AG04450 (cell line): Measurements from ENCODE around the gene RNPEPL1. TPM values are rescaled to one million over a fixed set of nuclear protein-coding genes. Genes with fewer than 3 reads are reported as not detected.

Source experiments
- CTCF ChIA-PET: fragments of 300-600, 350-600 bp; formaldehyde crosslinking; extraction: SDS; loops from one replicate; lab custom pipeline; 2022; ENCODE audit warnings: antibody characterized with exemption, inconsistent platforms; lab: Charles Lee
- POLR2A ChIA-PET: fragments of 350-600 bp; formaldehyde crosslinking; extraction: SDS; loops from one replicate; lab custom pipeline; 2021; ENCODE audit warnings: antibody characterized with exemption, inconsistent platforms; lab: Yijun Ruan, JAX
- DNase-seq: peaks from one replicate; pipeline ENCODE4 v3.0.0-alpha.2; 2011; ENCODE audit warnings: low read depth, low spot score
- H3K27ac ChIP-seq: one replicate; pipeline ENCODE4 v1.5.1; 2012; ENCODE audit warnings: low read depth, low read length, control low read depth
- H3K27me3 ChIP-seq: one replicate; pipeline ENCODE4 v1.6.0; 2012; ENCODE audit warnings: low read length; ENCODE audit not compliant: control insufficient read depth, insufficient read depth
- H3K4me3 ChIP-seq: 2 replicates; pipeline ENCODE4 v1.5.1; 2011; ENCODE audit warnings: mild to moderate bottlenecking, low read depth, low read length, control low read depth
- H3K9me3 ChIP-seq: 2 replicates; pipeline ENCODE4 v1.5.1; 2012; ENCODE audit warnings: low read length; ENCODE audit not compliant: control insufficient read depth, insufficient read depth
- polyA plus RNA-seq: library from polyadenylated mRNA; depleted of rRNA; stranded (reverse); fragments of >200 nt; gene quantifications from 2 replicates; pipeline ENCODE4 v1.2.3, GENCODE V29; 2011
- TF ChIP-seq, protein P1 (sequence below): IDR thresholded peaks from 2 replicates; pipeline ENCODE4 v1.5.1; 2011; ENCODE audit warnings: low read depth, low read length, control low read depth, inconsistent platforms

The RNPEPL1 gene
- polyA plus RNA-seq, 1 experiment: 7.2 TPM

DNA sequence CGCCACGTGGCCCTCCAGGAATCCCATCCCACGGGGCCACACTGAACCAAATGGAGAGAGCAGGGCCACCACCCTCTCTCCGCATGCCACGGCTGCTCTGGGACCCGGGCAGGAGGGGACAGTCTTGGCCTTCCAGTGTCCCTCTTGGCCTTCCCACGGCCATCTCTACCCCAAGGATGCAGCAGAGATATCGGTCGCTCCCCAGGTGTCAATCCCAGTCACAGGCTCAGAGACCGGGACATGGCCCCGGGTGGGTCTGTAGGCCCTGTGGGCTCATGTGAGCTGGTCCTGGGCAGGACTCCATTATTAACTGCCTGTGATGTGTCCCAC, 33.5 kb downstream of the RNPEPL1 start:
- TF ChIP-seq, protein P1, sequence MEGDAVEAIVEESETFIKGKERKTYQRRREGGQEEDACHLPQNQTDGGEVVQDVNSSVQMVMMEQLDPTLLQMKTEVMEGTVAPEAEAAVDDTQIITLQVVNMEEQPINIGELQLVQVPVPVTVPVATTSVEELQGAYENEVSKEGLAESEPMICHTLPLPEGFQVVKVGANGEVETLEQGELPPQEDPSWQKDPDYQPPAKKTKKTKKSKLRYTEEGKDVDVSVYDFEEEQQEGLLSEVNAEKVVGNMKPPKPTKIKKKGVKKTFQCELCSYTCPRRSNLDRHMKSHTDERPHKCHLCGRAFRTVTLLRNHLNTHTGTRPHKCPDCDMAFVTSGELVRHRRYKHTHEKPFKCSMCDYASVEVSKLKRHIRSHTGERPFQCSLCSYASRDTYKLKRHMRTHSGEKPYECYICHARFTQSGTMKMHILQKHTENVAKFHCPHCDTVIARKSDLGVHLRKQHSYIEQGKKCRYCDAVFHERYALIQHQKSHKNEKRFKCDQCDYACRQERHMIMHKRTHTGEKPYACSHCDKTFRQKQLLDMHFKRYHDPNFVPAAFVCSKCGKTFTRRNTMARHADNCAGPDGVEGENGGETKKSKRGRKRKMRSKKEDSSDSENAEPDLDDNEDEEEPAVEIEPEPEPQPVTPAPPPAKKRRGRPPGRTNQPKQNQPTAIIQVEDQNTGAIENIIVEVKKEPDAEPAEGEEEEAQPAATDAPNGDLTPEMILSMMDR: no peak
- no peak overlapping the region for H3K27ac ChIP-seq
- no peaks in the 10 kb centered on the region for H3K27me3 ChIP-seq
- ChIA-PET CTCF (no interaction called here), POLR2A (interaction anchor here (0.6 kb wide), 1 partner anchor 35 kb away, joined by 3 read pairs; no protein-coding TSS in a partner anchor)
- no peak overlapping the region for H3K4me3 ChIP-seq
- DNase-seq: no peak
- H3K9me3 ChIP-seq: no peaks in the 10 kb centered on the region; the same call in 1 of the 2 replicates

DNA sequence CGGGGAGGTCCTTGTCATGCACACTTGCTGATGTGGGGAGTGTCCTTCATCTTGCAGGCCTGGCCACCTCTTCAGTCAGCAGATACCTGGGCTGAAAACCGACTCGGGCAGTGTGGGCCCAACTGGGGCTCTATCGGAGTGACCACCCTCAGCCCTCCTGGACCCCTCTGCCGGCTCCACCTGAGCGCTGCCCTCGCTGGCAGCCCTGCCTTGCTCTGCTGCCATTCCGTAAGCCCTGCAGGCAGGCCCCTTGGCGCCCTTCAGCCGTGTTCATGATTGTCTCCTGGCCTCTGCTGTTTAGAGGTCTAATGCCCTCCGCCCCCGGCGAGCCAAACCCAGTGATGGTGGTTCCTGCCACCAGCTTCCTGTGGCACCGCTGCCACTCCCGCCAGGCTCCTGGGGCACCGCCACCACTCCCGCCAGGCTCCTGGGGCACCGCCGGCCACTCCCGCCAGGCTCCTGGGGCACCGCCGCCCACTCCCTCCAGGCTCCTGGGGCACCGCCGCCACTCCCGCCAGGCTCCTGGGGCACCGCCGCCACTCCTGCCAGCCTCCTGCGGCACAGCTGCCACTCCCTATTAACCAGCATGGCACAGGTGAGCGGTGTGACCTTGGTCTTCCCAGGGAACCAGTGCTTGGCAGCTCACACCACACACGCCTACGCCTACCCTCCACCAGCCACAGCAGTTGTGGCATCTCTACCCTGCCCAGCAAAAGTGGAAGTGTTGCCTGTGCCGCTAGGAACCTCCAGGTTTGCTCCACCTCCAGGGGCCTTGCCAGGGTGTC, 34.2 kb downstream of the RNPEPL1 start:
- no peak overlapping the region for H3K27ac ChIP-seq
- H3K27me3 ChIP-seq: no peaks in the 10 kb centered on the region
- no peak overlapping the region for H3K4me3 ChIP-seq
- ChIA-PET CTCF (no interaction called here), POLR2A (interaction anchor here (0.6 kb wide), 1 partner anchor 36 kb away, joined by 3 read pairs; no protein-coding TSS in a partner anchor)
- TF ChIP-seq, protein P1: no peak
- no peak for DNase-seq
- H3K9me3 ChIP-seq: no peaks in the 10 kb centered on the region; the same call in 1 of the 2 replicates

DNA sequence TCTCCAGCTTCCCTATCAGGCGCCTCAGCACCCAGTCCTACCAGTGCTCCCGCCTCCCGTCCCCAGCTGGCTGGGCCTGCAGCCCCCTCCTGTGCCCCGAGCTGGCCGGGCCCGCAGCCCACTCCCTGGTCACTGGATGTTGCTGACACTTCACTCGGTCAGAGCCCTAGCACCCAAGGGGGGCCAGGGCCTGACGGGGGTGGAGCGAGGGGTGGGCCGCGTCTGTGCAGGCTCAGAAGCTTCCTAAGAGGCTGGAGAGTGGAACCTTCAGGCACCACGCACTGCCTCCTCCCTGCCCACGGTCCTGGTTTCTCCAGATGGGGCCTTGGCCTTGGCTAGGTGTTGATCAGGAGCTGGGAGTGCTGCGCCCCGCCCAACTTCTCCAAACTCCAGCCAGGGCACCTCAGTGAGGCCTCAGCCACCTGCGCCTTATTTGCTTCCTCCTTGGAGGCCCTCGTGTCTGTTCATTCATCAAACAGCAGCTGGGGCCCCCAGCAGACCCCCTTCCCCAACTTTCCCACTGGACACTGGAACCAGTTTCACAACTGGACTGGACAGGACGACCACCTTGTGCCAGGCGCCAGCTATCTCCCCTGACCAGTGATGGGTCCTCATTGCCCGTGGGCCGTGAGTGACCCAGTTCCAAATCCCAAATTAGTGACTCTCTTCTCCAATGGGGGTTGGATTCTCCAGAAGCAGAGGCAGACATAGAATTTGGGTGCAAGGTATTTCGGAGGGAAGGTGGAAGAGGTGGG, 35.0 kb downstream of the RNPEPL1 start:
- ChIA-PET CTCF (no interaction called here), POLR2A (no interaction called here)
- Histone ChIP-seq H3K27me3 (no peaks in the 10 kb centered on the region), H3K9me3 (no peaks in the 10 kb centered on the region; the same call in 1 of the 2 replicates), H3K4me3 (no peak overlapping the region), H3K27ac (no peak overlapping the region)
- no peak for DNase-seq
- TF ChIP-seq, protein P1: no peak

DNA sequence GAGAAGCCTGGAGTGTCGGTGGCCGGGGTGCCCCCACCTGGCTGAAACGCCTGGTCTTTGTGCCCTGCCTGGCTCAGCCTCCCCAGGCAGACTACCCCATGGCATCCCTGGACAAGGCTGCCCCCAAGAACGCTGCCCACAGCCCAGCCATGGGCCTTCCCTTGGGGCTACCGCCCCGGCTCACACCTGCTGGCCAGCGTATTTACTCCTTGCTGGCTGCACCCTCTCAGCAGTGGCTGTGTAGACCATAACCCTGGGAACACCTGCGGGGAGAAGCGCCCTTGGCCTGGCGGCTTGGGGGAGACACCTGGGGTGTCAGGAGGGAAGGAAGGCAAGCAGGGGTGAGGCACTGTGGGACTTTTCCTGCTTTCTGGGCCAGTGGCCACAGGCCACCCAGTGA, 35.6 kb downstream of the RNPEPL1 start:
- Histone ChIP-seq H3K4me3 (no peak overlapping the region), H3K27ac (no peak overlapping the region), H3K9me3 (no peaks in the 10 kb centered on the region; the same call in 1 of the 2 replicates), H3K27me3 (no peaks in the 10 kb centered on the region)
- DNase-seq: no peak
- CTCF ChIA-PET: interaction anchor here (1.4 kb wide), 1 partner anchor 237 kb away, joined by 4 read pairs; no protein-coding TSS in a partner anchor
- TF ChIP-seq, protein P1: no peak
- POLR2A ChIA-PET: no interaction called here
